Testis (tissue), 5 donors: Measurements from ENCODE around the gene MAP3K7. TPM values are rescaled to one million over a fixed set of nuclear protein-coding genes. Genes with fewer than 3 reads are reported as not detected.

Source experiments
- DNase-seq: peaks from one replicate; pipeline ENCODE4 v3.0.0-alpha.2; 2019
- H3K27ac ChIP-seq, 2 donors: fragments of 200-600 bp; sonication (generic); one replicate each; pipeline ENCODE4 v1.5.1; 2019
- H3K27me3 ChIP-seq: fragments of 200-600 bp; sonication (generic); one replicate; pipeline ENCODE4 v1.5.1; 2019
- H3K36me3 ChIP-seq: fragments of 200-600 bp; sonication (generic); one replicate; pipeline ENCODE4 v1.5.1; 2017; ENCODE audit warnings: low read depth; ENCODE audit errors: missing control alignments
- H3K4me1 ChIP-seq: fragments of 200-600 bp; sonication (generic); one replicate; pipeline ENCODE4 v1.5.1; 2019
- H3K4me3 ChIP-seq, 2 donors: fragments of 200-600 bp; sonication (generic); one replicate each; pipeline ENCODE4 v1.5.1; 2017 to 2019
- H3K9me3 ChIP-seq: fragments of 200-600 bp; sonication (generic); one replicate; pipeline ENCODE4 v1.5.1; 2017
- POLR2A ChIP-seq: fragments of 450-650 bp; IDR thresholded peaks from one replicate; pipeline ENCODE4 v1.6.1; 2017; ENCODE audit warnings: antibody characterized with exemption, mild to moderate bottlenecking, moderate library complexity
- WGBS, 2 donors: methylation state at CpG; one replicate each; pipeline ENCODE4 v1.1.5; 2018; 5-methylcytosine and 5-hydroxymethylcytosine counted together
- intact Hi-C: fragments of 100-400 bp; cut with DNase I; formaldehyde crosslinking; loops from one replicate; pipeline ENCODE4 v1.15.1; 2023; ENCODE audit warnings: low total_unique reads
- long read RNA-seq, 2 donors: transcript quantifications; one replicate each; lab custom pipeline, GENCODE V29; 2026
- polyA plus RNA-seq: library from polyadenylated mRNA; stranded (reverse); fragments of 350-450 nt; fragmentation: Illumina TruSeq; extraction: RNeasy Lipid Tissue Mini Kit (QIAGEN cat#74804); gene quantifications from one replicate; pipeline ENCODE4 v1.2.3, GENCODE V29; 2014; ENCODE audit warnings: low read depth, low replicate concordance; ENCODE audit not compliant: insufficient read depth
- total RNA-seq, 2 donors: library from RNA; depleted of rRNA; stranded (reverse); fragments of >200 nt; gene quantifications; one replicate each; pipeline ENCODE4 v1.2.3, GENCODE V29; 2016
- TF ChIP-seq, protein P1 (sequence below), 3 experiments: fragments of 450-650 bp in 2 of 3; fragments of 200-600 bp in 1 of 3; sonication (generic) in 1 of 3; IDR thresholded peaks; one replicate each; pipeline ENCODE4 v1.5.1; 2016 to 2019; ENCODE audit warnings: antibody characterized with exemption in 3 of 3, mild to moderate bottlenecking in 2 of 3, moderate library complexity in 1 of 3

MAP3K7 gene
- total RNA-seq, result 10 to 100 TPM; 35.7 to 39.0 TPM
- 20.2 TPM for polyA plus RNA-seq
- long read RNA-seq, donor 1, full-length matches to known transcripts, result 12 of 17 reads
- long read RNA-seq, donor 1, partial matches to known transcripts, result 5 of 17 reads
- long read RNA-seq, donor 1, other reads (novel, unspliced or antisense), result 0 of 17 reads
- long read RNA-seq, donor 2, full-length matches to known transcripts, result 12 of 12 reads
- long read RNA-seq, donor 2, partial matches to known transcripts, result 0 of 12 reads
- long read RNA-seq, donor 2, other reads (novel, unspliced or antisense), result 0 of 12 reads

DNA sequence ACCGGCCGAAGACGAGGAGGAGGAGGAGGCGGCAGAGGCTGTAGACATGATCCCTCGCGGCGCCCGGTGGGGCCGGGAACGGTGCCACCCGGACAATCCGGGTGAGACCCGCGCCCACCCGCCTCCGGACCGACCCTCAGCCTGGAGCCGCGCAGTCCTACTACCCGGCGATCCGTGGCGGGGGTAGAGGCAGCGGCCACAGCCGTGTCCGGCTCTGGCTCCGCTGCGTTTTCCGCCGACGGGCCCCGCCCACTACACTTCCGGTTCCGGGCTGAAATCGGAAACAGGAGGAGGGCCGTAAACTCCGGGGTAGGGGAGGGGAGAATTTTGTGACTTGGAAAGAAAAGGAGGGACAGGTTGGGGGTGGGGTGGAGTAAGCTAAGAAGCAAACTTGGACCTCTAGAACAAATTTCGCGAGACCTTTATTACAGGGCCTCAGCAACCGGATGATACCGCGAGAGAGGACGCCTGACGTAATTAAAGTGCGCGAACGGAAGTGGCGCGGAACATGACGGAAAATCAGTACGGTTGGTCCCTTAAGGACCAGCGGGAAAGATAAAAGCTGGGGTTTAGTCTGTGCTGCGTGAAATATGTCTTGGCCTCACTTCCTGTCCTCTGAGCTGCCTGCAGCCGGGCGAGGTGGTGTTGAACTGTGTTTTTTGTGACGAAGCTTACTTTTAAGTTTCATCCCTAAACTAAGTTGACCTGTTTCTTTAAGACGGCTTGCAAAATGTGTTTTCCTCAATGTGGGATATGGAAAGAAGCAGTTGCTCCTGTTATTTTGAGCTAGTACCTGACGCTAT is at the start of gene MAP3K7:
MAP3K7 (minus strand) TSS at position 237 of the 803 bp plus-strand sequence; CDS start at position 48, 189 bp downstream.
- peak within 1 kb of the TSS; percentile 72 to 100 for H3K4me3 ChIP-seq
- intact Hi-C loops, result no loop called here
- peaks cover 4% of the 10 kb centered on the region for H3K4me1 ChIP-seq
- H3K27me3 ChIP-seq, result no peaks in the 10 kb centered on the region
- no peaks in the 10 kb centered on the region for H3K9me3 ChIP-seq
- peak; percentile 96 for DNase-seq
- WGBS, 2 donors, result 1% methylated on average over 27 to 50 of the region's 58 CpGs
- peak within 1 kb of the TSS; percentile 94 to 98 for H3K27ac ChIP-seq
- H3K36me3 ChIP-seq, result no peaks in the 10 kb centered on the region
- no peak for TF ChIP-seq POLR2A
- TF ChIP-seq, protein P1, sequence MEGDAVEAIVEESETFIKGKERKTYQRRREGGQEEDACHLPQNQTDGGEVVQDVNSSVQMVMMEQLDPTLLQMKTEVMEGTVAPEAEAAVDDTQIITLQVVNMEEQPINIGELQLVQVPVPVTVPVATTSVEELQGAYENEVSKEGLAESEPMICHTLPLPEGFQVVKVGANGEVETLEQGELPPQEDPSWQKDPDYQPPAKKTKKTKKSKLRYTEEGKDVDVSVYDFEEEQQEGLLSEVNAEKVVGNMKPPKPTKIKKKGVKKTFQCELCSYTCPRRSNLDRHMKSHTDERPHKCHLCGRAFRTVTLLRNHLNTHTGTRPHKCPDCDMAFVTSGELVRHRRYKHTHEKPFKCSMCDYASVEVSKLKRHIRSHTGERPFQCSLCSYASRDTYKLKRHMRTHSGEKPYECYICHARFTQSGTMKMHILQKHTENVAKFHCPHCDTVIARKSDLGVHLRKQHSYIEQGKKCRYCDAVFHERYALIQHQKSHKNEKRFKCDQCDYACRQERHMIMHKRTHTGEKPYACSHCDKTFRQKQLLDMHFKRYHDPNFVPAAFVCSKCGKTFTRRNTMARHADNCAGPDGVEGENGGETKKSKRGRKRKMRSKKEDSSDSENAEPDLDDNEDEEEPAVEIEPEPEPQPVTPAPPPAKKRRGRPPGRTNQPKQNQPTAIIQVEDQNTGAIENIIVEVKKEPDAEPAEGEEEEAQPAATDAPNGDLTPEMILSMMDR (IDR thresholded peaks at IDR 0.05), result no peak

- TF ChIP-seq, protein P1 (IDR thresholded peaks at IDR 0.05), result no peak
- TF ChIP-seq POLR2A, result no peak
- no peak for DNase-seq
- Histone ChIP-seq H3K36me3 (no peaks in the 10 kb centered on the region), H3K27me3 (no peaks in the 10 kb centered on the region), H3K9me3 (no peaks in the 10 kb centered on the region), H3K4me1 (no peaks in the 10 kb centered on the region), H3K27ac (no peak overlapping the region), H3K4me3 (no peak overlapping the region)
- 36 to 38% methylated on average over 1 of the region's 1 CpG for WGBS, 2 donors
- intact Hi-C loops, result no loop called here
Observed at GRCh38 chr6:90631046-90631445, 44.2 kb upstream of the MAP3K7 start.

GRCh38 chr6:90621581-90621980 is 34.7 kb upstream of the MAP3K7 start:
- no peak overlapping the region for H3K4me3 ChIP-seq
- H3K9me3 ChIP-seq, result no peaks in the 10 kb centered on the region
- TF ChIP-seq, protein P1 (IDR thresholded peaks at IDR 0.05), result no peak
- TF ChIP-seq POLR2A, result no peak
- no peaks in the 10 kb centered on the region for H3K4me1 ChIP-seq
- H3K36me3 ChIP-seq, result no peaks in the 10 kb centered on the region
- 79 to 92% methylated on average over 2 of the region's 2 CpGs for WGBS, 2 donors
- intact Hi-C loops, result no loop called here
- H3K27ac ChIP-seq, result no peak overlapping the region
- no peak for DNase-seq
- H3K27me3 ChIP-seq, result no peaks in the 10 kb centered on the region

DNA sequence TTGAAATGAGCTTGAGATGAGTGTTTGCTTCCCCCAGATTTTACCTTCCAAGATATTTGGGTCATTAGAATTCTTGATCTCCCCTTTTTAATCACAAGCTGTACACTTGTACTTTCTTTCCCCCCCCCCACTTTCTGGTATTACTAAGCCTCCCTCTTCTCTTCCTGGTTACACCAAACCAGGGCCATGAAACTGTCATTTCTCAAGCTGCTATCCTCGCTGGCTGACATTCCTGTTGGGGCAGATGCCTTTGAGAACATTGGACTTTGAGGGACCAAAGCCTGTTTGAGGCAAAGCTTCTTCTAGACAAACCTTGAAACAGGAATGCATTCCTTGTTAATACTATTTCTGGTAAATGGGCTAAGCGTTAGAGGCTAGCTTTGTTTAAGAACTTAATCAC is 32.3 kb upstream of the MAP3K7 start:
- Histone ChIP-seq H3K4me1 (no peaks in the 10 kb centered on the region), H3K27ac (no peak overlapping the region), H3K4me3 (no peak overlapping the region), H3K36me3 (no peaks in the 10 kb centered on the region), H3K27me3 (no peaks in the 10 kb centered on the region), H3K9me3 (no peaks in the 10 kb centered on the region)
- DNase-seq, result no peak
- WGBS, 2 donors, result 83 to 88% methylated on average over 2 of the region's 2 CpGs
- TF ChIP-seq, protein P1 (IDR thresholded peaks at IDR 0.05), result no peak
- TF ChIP-seq POLR2A, result no peak
- intact Hi-C loops, result no loop called here
